WTC11 (cell line): ENCODE results near the gene NENF. TPM values are rescaled to one million over a fixed set of nuclear protein-coding genes. Genes with fewer than 3 reads are reported as not detected.

Source experiments
- ATAC-seq: fragments of 200-7000 bp; cut with Tn5 transposase; 2 replicates; pipeline ENCODE4 v1.10.0; 2021; ENCODE audit warnings: mild to moderate bottlenecking, moderate library complexity
- CTCF ChIA-PET: fragments of 300-600 bp; sonication (Branson Sonifier 250); formaldehyde crosslinking; loops from one replicate; lab custom pipeline; 2021; ENCODE audit warnings: antibody characterized with exemption; lab: Charles Lee
- POLR2A ChIA-PET: fragments of 350-600 bp; sonication (Branson Sonifier 250); formaldehyde crosslinking; loops from one replicate; lab custom pipeline; 2021; ENCODE audit warnings: antibody characterized with exemption; lab: Charles Lee
- DNase-seq: peaks from one replicate; pipeline ENCODE4 v3.0.0; 2021; ENCODE audit warnings: low spot score
- H3K27ac Mint-ChIP-seq: 2 replicates; pipeline ENCODE4 v1.8.0; 2021; ENCODE audit warnings: mixed read lengths
- H3K27me3 Mint-ChIP-seq: 2 replicates; pipeline ENCODE4 v1.8.0; 2021; ENCODE audit warnings: low read depth, mild to moderate bottlenecking, moderate library complexity, mixed read lengths
- H3K36me3 Mint-ChIP-seq: 2 replicates; pipeline ENCODE4 v1.8.0; 2021; ENCODE audit warnings: mixed read lengths
- H3K4me1 Mint-ChIP-seq: 2 replicates; pipeline ENCODE4 v1.8.0; 2022; ENCODE audit warnings: mixed read lengths
- H3K4me3 Mint-ChIP-seq: 2 replicates; pipeline ENCODE4 v1.8.0; 2021; ENCODE audit warnings: mild to moderate bottlenecking, moderate library complexity, mixed read lengths
- H3K9me3 Mint-ChIP-seq: 2 replicates; pipeline ENCODE4 v1.8.0; 2021; ENCODE audit warnings: mixed read lengths
- FOXP1 ChIP-seq: sonication (generic); formaldehyde crosslinking; IDR thresholded peaks from 2 replicates; pipeline ENCODE4 v1.8.0; 2022; ENCODE audit warnings: missing genetic modification reagents, mild to moderate bottlenecking, moderate library complexity, borderline replicate concordance
- GABPB1 ChIP-seq: sonication (generic); formaldehyde crosslinking; IDR thresholded peaks from 2 replicates; pipeline ENCODE4 v1.8.1; 2023; ENCODE audit warnings: mild to moderate bottlenecking, missing genetic modification reagents
- GRHL2 ChIP-seq: fragments of 250-450 bp; sonication (Bioruptor Pico); IDR thresholded peaks from 2 replicates; pipeline ENCODE4 v1.8.0; 2022; ENCODE audit warnings: mild to moderate bottlenecking, moderate library complexity; ENCODE audit not compliant: insufficient replicate concordance, severe bottlenecking
- GTF2I ChIP-seq: fragments of 250-450 bp; sonication (Bioruptor Pico); conservative IDR thresholded peaks from 2 replicates; pipeline ENCODE4 v1.4.0; 2021; ENCODE audit warnings: mild to moderate bottlenecking
- KAT7 ChIP-seq: sonication (generic); formaldehyde crosslinking; IDR thresholded peaks from 2 replicates; pipeline ENCODE4 v1.8.1; 2023; ENCODE audit warnings: missing genetic modification reagents, mild to moderate bottlenecking, borderline replicate concordance
- SOX15 ChIP-seq: fragments of 250-450 bp; sonication (Bioruptor Pico); IDR thresholded peaks from 2 replicates; pipeline ENCODE4 v1.9.0; 2021; ENCODE audit warnings: mild to moderate bottlenecking
- TEAD1 ChIP-seq: sonication (generic); formaldehyde crosslinking; IDR thresholded peaks from 2 replicates; pipeline ENCODE4 v1.8.0; 2022; ENCODE audit warnings: mild to moderate bottlenecking, missing genetic modification reagents
- ZNF396 ChIP-seq: fragments of 250-450 bp; sonication (Bioruptor Pico); IDR thresholded peaks from 2 replicates; pipeline ENCODE4 v1.8.0; 2021; ENCODE audit warnings: mild to moderate bottlenecking, moderate library complexity, borderline replicate concordance
- total RNA-seq: library from RNA; stranded (reverse); gene quantifications from 3 replicates; pipeline ENCODE4 v1.2.3, GENCODE V29; 2021
- TF ChIP-seq, protein P1 (sequence below): sonication (generic); formaldehyde crosslinking; IDR thresholded peaks from 2 replicates; pipeline ENCODE4 v1.8.0; 2022; ENCODE audit warnings: missing genetic modification reagents
- TF ChIP-seq, protein P2 (sequence below): fragments of 250-450 bp; sonication (Bioruptor Pico); IDR thresholded peaks from 2 replicates; pipeline ENCODE4 v1.9.0; 2021; ENCODE audit warnings: mild to moderate bottlenecking, borderline replicate concordance
- TF ChIP-seq, protein P3 (sequence below): fragments of 200-600 bp; IDR thresholded peaks from 2 replicates; pipeline ENCODE4 v1.8.0; 2022; ENCODE audit warnings: antibody characterized with exemption
- TF ChIP-seq, protein P4 (sequence below): fragments of 250-450 bp; sonication (Bioruptor Pico); IDR thresholded peaks from 2 replicates; pipeline ENCODE4 v1.9.0; 2021; ENCODE audit warnings: mild to moderate bottlenecking
- TF ChIP-seq, protein P5 (sequence below): sonication (generic); formaldehyde crosslinking; conservative IDR thresholded peaks from 2 replicates; pipeline ENCODE4 v1.8.1; 2022; ENCODE audit warnings: mild to moderate bottlenecking, missing genetic modification reagents
- TF ChIP-seq, protein P6 (sequence below): sonication (generic); formaldehyde crosslinking; IDR thresholded peaks from 2 replicates; pipeline ENCODE4 v1.8.1; 2023; ENCODE audit warnings: mild to moderate bottlenecking, missing genetic modification reagents, borderline replicate concordance
- TF ChIP-seq, protein P7 (sequence below): fragments of 250-450 bp; sonication (Bioruptor Pico); IDR thresholded peaks from 2 replicates; pipeline ENCODE4 v1.9.0; 2021; ENCODE audit warnings: moderate library complexity, mild to moderate bottlenecking, inconsistent platforms, borderline replicate concordance

Gene NENF
- total RNA-seq, 1 experiment from 2014 or later, result 27.3 TPM

DNA sequence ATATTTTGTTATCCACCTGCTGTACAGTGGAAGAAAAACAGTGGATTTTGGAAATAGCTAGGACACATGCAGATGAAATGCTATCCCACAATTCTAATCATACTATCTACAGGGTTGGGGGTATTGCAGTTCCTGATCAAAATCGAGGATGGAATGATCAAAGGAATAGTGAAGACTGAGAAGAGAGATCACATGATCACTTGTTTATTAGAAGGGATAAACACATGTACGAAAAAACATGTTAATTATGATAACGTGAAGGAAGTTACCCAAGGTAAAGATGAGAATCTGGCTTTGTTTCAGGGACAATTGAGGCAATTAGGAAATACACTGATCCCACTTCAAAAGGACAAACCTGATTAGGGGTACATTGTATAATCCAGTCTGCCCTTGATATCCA lies 8.8 kb upstream of the NENF start:
- no peaks in the 10 kb centered on the region for H3K4me1 Mint-ChIP-seq
- DNase-seq, result no peak
- H3K27ac Mint-ChIP-seq, result no peak overlapping the region
- ChIA-PET POLR2A (no interaction called here), CTCF (no interaction called here)
- H3K4me3 Mint-ChIP-seq, result no peak overlapping the region
- H3K36me3 Mint-ChIP-seq, result no peaks in the 10 kb centered on the region
- no peaks in the 10 kb centered on the region for H3K9me3 Mint-ChIP-seq
- TF ChIP-seq FOXP1 (CRISPR knock-in tag), result no peak
- TF ChIP-seq, all 79 proteins: peak for 0
- ATAC-seq, result no peak
- peaks cover 12% of the 10 kb centered on the region for H3K27me3 Mint-ChIP-seq

DNA sequence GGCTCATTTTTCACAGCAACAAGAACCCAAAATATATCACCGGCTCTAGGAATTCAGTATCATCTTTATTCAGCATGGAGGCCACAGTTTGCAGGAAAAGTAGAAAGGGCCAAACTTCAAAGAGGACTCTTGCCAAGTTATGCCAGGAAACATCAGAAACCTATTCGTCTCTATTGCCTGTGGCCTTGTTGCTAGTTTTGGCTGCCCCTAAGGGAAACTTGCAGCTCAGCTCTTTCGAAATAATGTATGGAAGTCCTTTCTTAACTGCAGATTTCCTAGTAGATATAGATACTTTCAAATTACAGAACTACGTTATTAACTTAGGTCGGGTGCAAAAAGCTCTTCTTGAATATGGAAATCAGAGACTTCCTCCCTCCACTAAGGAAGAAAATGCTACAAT lies 4.2 kb upstream of the NENF start:
- DNase-seq, result no peak
- no peaks in the 10 kb centered on the region for H3K36me3 Mint-ChIP-seq
- peaks cover 5% of the 10 kb centered on the region for H3K27me3 Mint-ChIP-seq
- POLR2A ChIA-PET, result no interaction called here
- H3K4me1 Mint-ChIP-seq, result peaks cover 16% of the 10 kb centered on the region
- no peaks in the 10 kb centered on the region for H3K9me3 Mint-ChIP-seq
- no peak overlapping the region for H3K27ac Mint-ChIP-seq
- no peak overlapping the region for H3K4me3 Mint-ChIP-seq
- CTCF ChIA-PET, result interaction anchor here (1.2 to 3.3 kb wide), 2 partner anchors 27 to 321 kb away, joined by 3 to 21 read pairs; no protein-coding TSS in a partner anchor
- no peak for ATAC-seq
- TF ChIP-seq ZNF396 (CRISPR knock-in tag) (no peak), SOX15 (CRISPR knock-in tag) (no peak), GTF2I (CRISPR knock-in tag) (no peak), TEAD1 (no peak), GRHL2 (no peak), KAT7 (CRISPR knock-in tag) (no peak), GABPB1 (CRISPR knock-in tag) (no peak)
- TF ChIP-seq, protein P1, sequence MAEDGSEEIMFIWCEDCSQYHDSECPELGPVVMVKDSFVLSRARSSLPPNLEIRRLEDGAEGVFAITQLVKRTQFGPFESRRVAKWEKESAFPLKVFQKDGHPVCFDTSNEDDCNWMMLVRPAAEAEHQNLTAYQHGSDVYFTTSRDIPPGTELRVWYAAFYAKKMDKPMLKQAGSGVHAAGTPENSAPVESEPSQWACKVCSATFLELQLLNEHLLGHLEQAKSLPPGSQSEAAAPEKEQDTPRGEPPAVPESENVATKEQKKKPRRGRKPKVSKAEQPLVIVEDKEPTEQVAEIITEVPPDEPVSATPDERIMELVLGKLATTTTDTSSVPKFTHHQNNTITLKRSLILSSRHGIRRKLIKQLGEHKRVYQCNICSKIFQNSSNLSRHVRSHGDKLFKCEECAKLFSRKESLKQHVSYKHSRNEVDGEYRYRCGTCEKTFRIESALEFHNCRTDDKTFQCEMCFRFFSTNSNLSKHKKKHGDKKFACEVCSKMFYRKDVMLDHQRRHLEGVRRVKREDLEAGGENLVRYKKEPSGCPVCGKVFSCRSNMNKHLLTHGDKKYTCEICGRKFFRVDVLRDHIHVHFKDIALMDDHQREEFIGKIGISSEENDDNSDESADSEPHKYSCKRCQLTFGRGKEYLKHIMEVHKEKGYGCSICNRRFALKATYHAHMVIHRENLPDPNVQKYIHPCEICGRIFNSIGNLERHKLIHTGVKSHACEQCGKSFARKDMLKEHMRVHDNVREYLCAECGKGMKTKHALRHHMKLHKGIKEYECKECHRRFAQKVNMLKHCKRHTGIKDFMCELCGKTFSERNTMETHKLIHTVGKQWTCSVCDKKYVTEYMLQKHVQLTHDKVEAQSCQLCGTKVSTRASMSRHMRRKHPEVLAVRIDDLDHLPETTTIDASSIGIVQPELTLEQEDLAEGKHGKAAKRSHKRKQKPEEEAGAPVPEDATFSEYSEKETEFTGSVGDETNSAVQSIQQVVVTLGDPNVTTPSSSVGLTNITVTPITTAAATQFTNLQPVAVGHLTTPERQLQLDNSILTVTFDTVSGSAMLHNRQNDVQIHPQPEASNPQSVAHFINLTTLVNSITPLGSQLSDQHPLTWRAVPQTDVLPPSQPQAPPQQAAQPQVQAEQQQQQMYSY (CRISPR knock-in tag), result no peak
- TF ChIP-seq, protein P2, sequence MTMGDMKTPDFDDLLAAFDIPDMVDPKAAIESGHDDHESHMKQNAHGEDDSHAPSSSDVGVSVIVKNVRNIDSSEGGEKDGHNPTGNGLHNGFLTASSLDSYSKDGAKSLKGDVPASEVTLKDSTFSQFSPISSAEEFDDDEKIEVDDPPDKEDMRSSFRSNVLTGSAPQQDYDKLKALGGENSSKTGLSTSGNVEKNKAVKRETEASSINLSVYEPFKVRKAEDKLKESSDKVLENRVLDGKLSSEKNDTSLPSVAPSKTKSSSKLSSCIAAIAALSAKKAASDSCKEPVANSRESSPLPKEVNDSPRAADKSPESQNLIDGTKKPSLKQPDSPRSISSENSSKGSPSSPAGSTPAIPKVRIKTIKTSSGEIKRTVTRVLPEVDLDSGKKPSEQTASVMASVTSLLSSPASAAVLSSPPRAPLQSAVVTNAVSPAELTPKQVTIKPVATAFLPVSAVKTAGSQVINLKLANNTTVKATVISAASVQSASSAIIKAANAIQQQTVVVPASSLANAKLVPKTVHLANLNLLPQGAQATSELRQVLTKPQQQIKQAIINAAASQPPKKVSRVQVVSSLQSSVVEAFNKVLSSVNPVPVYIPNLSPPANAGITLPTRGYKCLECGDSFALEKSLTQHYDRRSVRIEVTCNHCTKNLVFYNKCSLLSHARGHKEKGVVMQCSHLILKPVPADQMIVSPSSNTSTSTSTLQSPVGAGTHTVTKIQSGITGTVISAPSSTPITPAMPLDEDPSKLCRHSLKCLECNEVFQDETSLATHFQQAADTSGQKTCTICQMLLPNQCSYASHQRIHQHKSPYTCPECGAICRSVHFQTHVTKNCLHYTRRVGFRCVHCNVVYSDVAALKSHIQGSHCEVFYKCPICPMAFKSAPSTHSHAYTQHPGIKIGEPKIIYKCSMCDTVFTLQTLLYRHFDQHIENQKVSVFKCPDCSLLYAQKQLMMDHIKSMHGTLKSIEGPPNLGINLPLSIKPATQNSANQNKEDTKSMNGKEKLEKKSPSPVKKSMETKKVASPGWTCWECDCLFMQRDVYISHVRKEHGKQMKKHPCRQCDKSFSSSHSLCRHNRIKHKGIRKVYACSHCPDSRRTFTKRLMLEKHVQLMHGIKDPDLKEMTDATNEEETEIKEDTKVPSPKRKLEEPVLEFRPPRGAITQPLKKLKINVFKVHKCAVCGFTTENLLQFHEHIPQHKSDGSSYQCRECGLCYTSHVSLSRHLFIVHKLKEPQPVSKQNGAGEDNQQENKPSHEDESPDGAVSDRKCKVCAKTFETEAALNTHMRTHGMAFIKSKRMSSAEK, result no peak
- TF ChIP-seq, protein P3, sequence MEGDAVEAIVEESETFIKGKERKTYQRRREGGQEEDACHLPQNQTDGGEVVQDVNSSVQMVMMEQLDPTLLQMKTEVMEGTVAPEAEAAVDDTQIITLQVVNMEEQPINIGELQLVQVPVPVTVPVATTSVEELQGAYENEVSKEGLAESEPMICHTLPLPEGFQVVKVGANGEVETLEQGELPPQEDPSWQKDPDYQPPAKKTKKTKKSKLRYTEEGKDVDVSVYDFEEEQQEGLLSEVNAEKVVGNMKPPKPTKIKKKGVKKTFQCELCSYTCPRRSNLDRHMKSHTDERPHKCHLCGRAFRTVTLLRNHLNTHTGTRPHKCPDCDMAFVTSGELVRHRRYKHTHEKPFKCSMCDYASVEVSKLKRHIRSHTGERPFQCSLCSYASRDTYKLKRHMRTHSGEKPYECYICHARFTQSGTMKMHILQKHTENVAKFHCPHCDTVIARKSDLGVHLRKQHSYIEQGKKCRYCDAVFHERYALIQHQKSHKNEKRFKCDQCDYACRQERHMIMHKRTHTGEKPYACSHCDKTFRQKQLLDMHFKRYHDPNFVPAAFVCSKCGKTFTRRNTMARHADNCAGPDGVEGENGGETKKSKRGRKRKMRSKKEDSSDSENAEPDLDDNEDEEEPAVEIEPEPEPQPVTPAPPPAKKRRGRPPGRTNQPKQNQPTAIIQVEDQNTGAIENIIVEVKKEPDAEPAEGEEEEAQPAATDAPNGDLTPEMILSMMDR, result no peak
- TF ChIP-seq, protein P4, sequence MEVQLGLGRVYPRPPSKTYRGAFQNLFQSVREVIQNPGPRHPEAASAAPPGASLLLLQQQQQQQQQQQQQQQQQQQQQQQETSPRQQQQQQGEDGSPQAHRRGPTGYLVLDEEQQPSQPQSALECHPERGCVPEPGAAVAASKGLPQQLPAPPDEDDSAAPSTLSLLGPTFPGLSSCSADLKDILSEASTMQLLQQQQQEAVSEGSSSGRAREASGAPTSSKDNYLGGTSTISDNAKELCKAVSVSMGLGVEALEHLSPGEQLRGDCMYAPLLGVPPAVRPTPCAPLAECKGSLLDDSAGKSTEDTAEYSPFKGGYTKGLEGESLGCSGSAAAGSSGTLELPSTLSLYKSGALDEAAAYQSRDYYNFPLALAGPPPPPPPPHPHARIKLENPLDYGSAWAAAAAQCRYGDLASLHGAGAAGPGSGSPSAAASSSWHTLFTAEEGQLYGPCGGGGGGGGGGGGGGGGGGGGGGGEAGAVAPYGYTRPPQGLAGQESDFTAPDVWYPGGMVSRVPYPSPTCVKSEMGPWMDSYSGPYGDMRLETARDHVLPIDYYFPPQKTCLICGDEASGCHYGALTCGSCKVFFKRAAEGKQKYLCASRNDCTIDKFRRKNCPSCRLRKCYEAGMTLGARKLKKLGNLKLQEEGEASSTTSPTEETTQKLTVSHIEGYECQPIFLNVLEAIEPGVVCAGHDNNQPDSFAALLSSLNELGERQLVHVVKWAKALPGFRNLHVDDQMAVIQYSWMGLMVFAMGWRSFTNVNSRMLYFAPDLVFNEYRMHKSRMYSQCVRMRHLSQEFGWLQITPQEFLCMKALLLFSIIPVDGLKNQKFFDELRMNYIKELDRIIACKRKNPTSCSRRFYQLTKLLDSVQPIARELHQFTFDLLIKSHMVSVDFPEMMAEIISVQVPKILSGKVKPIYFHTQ (CRISPR knock-in tag), result no peak
- TF ChIP-seq, protein P5, sequence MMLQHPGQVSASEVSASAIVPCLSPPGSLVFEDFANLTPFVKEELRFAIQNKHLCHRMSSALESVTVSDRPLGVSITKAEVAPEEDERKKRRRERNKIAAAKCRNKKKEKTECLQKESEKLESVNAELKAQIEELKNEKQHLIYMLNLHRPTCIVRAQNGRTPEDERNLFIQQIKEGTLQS (CRISPR knock-in tag), result no peak
- TF ChIP-seq, protein P6, sequence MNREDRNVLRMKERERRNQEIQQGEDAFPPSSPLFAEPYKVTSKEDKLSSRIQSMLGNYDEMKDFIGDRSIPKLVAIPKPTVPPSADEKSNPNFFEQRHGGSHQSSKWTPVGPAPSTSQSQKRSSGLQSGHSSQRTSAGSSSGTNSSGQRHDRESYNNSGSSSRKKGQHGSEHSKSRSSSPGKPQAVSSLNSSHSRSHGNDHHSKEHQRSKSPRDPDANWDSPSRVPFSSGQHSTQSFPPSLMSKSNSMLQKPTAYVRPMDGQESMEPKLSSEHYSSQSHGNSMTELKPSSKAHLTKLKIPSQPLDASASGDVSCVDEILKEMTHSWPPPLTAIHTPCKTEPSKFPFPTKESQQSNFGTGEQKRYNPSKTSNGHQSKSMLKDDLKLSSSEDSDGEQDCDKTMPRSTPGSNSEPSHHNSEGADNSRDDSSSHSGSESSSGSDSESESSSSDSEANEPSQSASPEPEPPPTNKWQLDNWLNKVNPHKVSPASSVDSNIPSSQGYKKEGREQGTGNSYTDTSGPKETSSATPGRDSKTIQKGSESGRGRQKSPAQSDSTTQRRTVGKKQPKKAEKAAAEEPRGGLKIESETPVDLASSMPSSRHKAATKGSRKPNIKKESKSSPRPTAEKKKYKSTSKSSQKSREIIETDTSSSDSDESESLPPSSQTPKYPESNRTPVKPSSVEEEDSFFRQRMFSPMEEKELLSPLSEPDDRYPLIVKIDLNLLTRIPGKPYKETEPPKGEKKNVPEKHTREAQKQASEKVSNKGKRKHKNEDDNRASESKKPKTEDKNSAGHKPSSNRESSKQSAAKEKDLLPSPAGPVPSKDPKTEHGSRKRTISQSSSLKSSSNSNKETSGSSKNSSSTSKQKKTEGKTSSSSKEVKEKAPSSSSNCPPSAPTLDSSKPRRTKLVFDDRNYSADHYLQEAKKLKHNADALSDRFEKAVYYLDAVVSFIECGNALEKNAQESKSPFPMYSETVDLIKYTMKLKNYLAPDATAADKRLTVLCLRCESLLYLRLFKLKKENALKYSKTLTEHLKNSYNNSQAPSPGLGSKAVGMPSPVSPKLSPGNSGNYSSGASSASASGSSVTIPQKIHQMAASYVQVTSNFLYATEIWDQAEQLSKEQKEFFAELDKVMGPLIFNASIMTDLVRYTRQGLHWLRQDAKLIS (CRISPR knock-in tag), result no peak
- TF ChIP-seq, protein P7, sequence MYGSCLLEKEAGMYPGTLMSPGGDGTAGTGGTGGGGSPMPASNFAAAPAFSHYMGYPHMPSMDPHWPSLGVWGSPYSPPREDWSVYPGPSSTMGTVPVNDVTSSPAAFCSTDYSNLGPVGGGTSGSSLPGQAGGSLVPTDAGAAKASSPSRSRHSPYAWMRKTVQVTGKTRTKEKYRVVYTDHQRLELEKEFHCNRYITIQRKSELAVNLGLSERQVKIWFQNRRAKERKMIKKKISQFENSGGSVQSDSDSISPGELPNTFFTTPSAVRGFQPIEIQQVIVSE (CRISPR knock-in tag), result no peak
